HG03575 (cell line): ENCODE results near the gene TBL3.
"Not testable (repeated sequence)": the region's sequence is repeated elsewhere in the genome, so short reads cannot be mapped to it uniquely, and the experiment has no call there.

Experiments used
- ATAC-seq: cut with Tn5 transposase; IDR thresholded peaks from one replicate; pipeline ENCODE4 v1.9.1; 2021; ENCODE audit not compliant: unreplicated experiment, insufficient number of reproducible peaks, low FRiP score; ENCODE audit errors: extremely low read depth

Gene TBL3

GRCh38 chr16:2007081-2007836, 35.4 kb downstream of the TBL3 start:
- no peak for ATAC-seq

GRCh38 chr16:2008009-2008526, 36.2 kb downstream of the TBL3 start:
- ATAC-seq = no peak

GRCh38 chr16:2008631-2009163, 36.8 kb downstream of the TBL3 start:
- no peak for ATAC-seq

- no peak for ATAC-seq
These were observed 37.4 kb downstream of the TBL3 start for GRCh38 chr16:2009164-2009711.

- ATAC-seq = no peak
These were observed 38.1 kb downstream of the TBL3 start, which contains the start of gene ZNF598 for GRCh38 chr16:2009791-2010510. Gene ZNF598 (minus strand): TSS chr16:2009821.

- not testable (repeated sequence) for ATAC-seq
These were observed 39.9 kb downstream of the TBL3 start for GRCh38 chr16:2011726-2012125.

- no peak for ATAC-seq
These were observed 41.7 kb downstream of the TBL3 start for GRCh38 chr16:2013527-2013926.

GRCh38 chr16:2015117-2015946, 43.5 kb downstream of the TBL3 start:
- no peak for ATAC-seq

GRCh38 chr16:2015947-2016208, 44.0 kb downstream of the TBL3 start:
- no peak for ATAC-seq

- no peak for ATAC-seq
These were observed 44.6 kb downstream of the TBL3 start for GRCh38 chr16:2016407-2016922.

GRCh38 chr16:2019518-2019920, 47.7 kb downstream of the TBL3 start, which contains the start of gene NPW:
Gene NPW (plus strand): TSS chr16:2019785.
- ATAC-seq = no peak

GRCh38 chr16:2019921-2020831, 48.3 kb downstream of the TBL3 start:
- ATAC-seq = no peak

GRCh38 chr16:2022723-2023091, 50.9 kb downstream of the TBL3 start:
- ATAC-seq = no peak

- ATAC-seq = no peak
These were observed 51.5 kb downstream of the TBL3 start for GRCh38 chr16:2023092-2024031.

GRCh38 chr16:2024032-2024420, 52.2 kb downstream of the TBL3 start:
- no peak for ATAC-seq

GRCh38 chr16:2025251-2025650, 53.4 kb downstream of the TBL3 start:
- ATAC-seq = no peak

- ATAC-seq = no peak
These were observed 54.1 kb downstream of the TBL3 start for GRCh38 chr16:2025878-2026460.
